Coronary artery (tissue), 2 donors: ENCODE results near the gene SLC29A3.

Source experiments
- DNase-seq: peaks from one replicate; pipeline ENCODE4 v3.0.0-alpha.2; 2017; ENCODE audit warnings: low spot score
- H3K27ac ChIP-seq, 2 donors: fragments of 200-600 bp; sonication (generic); one replicate each; pipeline ENCODE4 v1.5.1; 2016 to 2019
- H3K4me3 ChIP-seq: fragments of 200-600 bp; sonication (generic); 2 replicates; pipeline ENCODE4 v1.5.1; 2016; ENCODE audit warnings: mild to moderate bottlenecking, moderate library complexity
- TF ChIP-seq, protein P1 (sequence below): fragments of 200-600 bp; sonication (generic); IDR thresholded peaks from one replicate; pipeline ENCODE4 v1.5.1; 2019; ENCODE audit warnings: antibody characterized with exemption

The SLC29A3 gene

DNA sequence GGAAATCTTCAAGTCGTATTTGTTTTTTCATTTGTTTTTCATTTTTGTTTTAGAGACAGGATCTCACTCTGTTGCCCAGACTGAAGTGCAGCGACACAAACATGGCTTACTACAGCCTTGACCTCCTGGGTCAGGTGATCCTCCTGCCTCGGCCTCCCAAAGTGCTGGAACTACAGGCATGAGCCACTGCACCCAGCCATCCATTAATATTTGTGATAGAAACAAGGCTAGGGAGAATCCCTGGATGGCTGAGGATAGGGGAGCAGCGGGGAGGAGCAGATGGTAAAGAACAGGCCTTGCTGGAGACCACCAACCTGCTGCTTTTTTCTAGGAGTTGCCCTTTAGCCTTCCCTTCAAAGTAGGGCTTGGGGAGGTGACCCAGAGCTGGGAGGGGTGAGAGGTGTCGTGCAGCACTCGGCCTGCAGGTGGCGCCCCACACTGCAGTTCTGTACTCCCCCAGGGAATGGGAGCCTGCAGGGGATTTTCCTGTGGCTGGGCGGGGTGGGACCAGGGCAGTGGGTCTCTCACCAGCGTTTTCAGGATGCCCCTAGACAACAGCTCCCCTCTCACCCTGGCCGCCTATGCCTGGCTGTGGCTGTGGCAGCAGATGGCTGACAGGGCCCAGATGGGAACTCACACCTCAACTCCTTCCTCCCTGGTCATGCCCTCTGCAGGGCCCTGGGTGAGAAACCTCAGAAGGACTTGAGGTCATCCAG is 65.1 kb downstream of the SLC29A3 start:
- Histone ChIP-seq H3K27ac (no peak overlapping the region), H3K4me3 (no peak overlapping the region)
- no peak for DNase-seq
- TF ChIP-seq, protein P1, sequence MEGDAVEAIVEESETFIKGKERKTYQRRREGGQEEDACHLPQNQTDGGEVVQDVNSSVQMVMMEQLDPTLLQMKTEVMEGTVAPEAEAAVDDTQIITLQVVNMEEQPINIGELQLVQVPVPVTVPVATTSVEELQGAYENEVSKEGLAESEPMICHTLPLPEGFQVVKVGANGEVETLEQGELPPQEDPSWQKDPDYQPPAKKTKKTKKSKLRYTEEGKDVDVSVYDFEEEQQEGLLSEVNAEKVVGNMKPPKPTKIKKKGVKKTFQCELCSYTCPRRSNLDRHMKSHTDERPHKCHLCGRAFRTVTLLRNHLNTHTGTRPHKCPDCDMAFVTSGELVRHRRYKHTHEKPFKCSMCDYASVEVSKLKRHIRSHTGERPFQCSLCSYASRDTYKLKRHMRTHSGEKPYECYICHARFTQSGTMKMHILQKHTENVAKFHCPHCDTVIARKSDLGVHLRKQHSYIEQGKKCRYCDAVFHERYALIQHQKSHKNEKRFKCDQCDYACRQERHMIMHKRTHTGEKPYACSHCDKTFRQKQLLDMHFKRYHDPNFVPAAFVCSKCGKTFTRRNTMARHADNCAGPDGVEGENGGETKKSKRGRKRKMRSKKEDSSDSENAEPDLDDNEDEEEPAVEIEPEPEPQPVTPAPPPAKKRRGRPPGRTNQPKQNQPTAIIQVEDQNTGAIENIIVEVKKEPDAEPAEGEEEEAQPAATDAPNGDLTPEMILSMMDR, result peak; percentile 85

DNA sequence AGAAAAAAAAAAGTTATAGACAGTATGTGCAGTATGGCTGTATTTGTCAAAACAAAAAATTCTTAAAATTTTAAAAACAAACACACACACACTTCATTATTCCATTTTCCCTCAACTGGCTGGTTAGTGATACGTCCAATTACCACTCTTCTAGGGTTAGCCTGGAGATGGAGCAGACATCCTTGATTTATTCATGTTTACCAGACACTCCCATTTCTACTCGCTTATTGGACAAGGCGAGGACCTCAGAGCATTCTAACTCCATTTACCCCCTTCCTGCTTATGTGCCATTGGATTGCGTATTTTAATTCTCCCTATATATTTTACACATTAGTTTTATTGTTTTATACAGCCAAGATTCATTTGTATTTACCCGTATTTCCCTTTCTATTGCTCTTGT is 69.1 kb downstream of the SLC29A3 start:
- no peak for DNase-seq
- TF ChIP-seq, protein P1, result no peak
- Histone ChIP-seq H3K4me3 (no peak overlapping the region), H3K27ac (no peak overlapping the region)

DNA sequence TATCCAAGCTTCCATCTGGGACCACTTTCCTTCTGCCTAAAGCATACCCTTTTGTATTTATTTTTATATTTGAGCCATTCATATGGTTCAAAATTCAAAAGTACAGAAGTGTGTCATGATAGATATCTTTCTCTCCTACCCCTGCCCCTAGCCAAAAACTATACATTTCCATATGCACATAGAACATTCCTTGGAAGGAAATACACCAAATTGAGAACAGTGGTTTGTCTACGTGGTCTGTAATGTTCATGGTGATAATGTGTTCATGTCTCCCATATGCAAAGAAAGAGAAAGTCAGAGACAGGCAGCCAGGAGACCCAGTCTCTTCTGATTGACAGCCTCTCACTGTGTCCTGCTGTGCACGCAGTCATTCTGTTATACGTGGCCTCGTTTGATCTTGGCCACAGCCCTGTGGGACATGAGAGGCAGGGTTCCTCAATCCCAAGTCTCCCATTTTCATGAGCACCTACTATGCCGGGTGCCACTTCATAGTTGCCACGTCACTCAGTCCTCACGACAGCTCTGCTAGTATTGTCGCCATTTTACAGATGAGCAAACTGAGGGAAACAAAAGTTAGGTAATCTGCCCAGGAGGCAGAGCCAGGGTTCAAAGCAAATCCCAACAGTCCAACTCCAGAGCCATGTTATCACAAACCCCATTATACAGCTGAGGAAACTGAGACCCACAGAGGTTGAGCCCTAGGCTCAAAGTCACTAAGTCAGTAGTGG is 69.7 kb downstream of the SLC29A3 start:
- no peak for DNase-seq
- TF ChIP-seq, protein P1, result no peak
- no peak overlapping the region for H3K27ac ChIP-seq
- no peak overlapping the region for H3K4me3 ChIP-seq

DNA sequence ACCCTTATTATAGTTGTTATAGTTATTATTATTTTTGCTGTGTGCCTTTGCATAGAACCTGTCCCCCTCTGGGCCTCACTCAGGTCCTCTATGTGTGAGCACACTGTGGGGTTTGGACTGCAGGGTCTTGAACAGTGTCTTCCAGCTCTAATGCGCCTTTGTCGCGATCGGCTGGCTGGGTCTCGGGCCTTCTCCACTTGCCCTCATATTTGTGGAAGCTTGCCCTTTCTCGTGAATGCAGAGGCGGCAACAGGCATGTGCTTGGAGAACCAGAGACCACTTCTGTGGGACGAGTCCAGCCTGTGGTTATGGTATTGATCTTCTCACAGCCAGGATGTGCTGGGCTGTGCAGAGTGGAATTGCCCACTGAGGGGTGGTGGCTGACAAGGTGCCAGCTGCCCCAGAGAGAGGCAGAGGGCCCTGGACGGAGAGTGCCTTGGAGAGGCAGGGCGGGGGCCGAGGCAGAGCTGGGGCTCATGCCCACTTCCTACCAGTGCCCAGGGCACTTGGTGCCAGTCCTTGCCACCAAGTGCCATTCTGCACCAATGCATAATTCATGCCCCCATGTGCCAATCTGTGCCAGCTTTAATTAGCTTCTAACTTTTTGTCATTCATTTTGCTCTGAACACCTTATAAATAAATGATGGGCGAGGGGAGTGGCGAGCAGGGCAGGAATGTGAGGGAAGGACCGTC is 70.9 kb downstream of the SLC29A3 start:
- TF ChIP-seq, protein P1, result no peak
- no peak overlapping the region for H3K27ac ChIP-seq
- no peak for DNase-seq
- no peak overlapping the region for H3K4me3 ChIP-seq

DNA sequence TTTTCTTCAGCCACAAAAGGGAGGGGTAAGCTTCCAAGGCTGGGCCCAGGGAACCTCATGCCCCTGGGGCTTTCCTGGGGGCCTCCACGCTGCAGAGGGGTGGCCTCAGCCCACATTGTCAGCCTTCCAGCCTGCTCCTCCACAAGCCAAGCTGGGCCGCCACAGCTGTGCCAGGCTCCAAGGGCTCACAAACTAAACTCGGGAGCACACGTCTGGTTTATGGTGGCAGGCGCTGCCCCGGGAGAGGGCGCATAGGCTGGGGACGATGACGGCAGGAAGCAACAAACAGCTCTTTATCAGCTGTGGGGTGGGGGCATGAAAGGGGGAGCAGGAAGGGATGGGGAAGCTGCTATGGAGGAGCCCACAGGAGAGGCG is 71.4 kb downstream of the SLC29A3 start:
- no peak overlapping the region for H3K27ac ChIP-seq
- H3K4me3 ChIP-seq, result no peak overlapping the region
- TF ChIP-seq, protein P1, result no peak
- no peak for DNase-seq

DNA sequence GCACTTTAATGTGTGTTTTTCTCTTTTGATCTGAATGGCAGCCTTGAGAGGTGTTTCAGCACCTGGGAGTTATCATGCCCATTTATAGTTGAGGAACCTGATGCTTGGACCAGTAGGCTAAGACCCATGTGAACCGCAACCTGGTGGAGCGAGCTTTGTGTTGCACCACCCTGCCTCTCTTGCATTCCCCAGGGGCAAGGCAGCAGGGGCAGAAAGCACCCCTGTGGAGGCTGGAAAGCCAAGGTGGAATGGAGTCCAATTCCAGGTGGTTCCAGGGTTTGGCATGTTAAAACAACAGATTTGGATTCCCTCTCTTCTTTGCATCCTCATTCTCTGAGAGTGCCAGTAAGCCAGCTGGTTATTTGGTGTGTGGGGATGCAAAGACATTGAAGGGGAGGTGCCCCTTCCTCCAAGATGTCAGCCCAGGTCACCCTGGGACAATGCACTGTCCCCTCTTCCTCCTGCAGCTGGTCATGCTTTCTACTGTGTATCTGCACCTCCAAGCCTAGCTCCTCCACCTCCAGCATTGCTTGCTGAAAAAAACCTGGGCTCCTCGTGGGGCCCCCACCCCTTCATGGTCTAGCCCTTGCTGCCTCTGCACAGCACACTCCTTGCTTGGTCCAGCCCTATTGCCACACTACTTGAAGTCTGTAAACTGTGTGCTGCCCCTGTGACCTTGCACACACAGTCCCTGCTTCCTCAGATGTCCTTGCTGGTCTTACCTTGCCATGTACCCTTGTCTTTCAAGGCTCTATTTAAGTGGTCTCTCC is 72.0 kb downstream of the SLC29A3 start:
- peak; percentile 40 for DNase-seq

More for the DNA sequence above, 72.0 kb downstream of the SLC29A3 start:
- TF ChIP-seq, protein P1, result no peak
- no peak overlapping the region for H3K4me3 ChIP-seq
- H3K27ac ChIP-seq, result no peak overlapping the region
